Activated CD4-positive, alpha-beta memory T cell treated with anti-CD3 and anti-CD28 coated beads for 36 hours (primary cell): ENCODE results near the gene MARS2. TPM values are rescaled to one million over a fixed set of nuclear protein-coding genes. Genes with fewer than 3 reads are reported as not detected.

Source experiments
- total RNA-seq, 2 experiments: library from RNA; stranded (reverse); gene quantifications; one replicate each; pipeline ENCODE4 v1.2.3, GENCODE V29; 2021

Gene MARS2
- total RNA-seq, 2 experiments from 2014 or later: 11.3 to 11.4 TPM

Other genes starting within 250 kb of the MARS2 start
- 100 to 1,000 TPM; 839 to 853 TPM for gene HSPD1, start 205.5 kb upstream of the MARS2 start, total RNA-seq
- gene HSPE1, start 205.0 kb upstream of the MARS2 start, total RNA-seq: 100 to 1,000 TPM; 282 to 283 TPM
- gene MOB4, start 189.3 kb upstream of the MARS2 start, total RNA-seq: 10 to 100 TPM; 18.9 to 19.5 TPM
- not detected for gene RFTN2, start 29.8 kb upstream of the MARS2 start, total RNA-seq
- gene BOLL, start 80.0 kb downstream of the MARS2 start, total RNA-seq: not detected
- gene PLCL1, start 99.2 kb downstream of the MARS2 start, total RNA-seq: 1 to 10 TPM; 1.7 to 1.9 TPM